Measurements from ENCODE around the gene SV2A.
A peak's percentile ranks its signal among the peaks of the same experiment; 100 is the strongest.

Gene SV2A

GRCh38 chr1:149914545-149914944, 3.1 kb downstream of the SV2A start:
- no peak for DNase-seq (ENCODE audit: low read depth)
- H3K4me3 ChIP-seq (ENCODE audit: low read length) = no peak overlapping the region
- no peak for TF ChIP-seq CTCF (IDR thresholded peaks at IDR 0.05; ENCODE audit: insufficient read depth, low read depth, low read length, missing control alignments)

- H3K4me3 ChIP-seq (ENCODE audit: low read length) = no peak overlapping the region
- no peak for TF ChIP-seq CTCF (IDR thresholded peaks at IDR 0.05; ENCODE audit: insufficient read depth, low read depth, low read length, missing control alignments)
- DNase-seq (ENCODE audit: low read depth) = no peak
Observed at GRCh38 chr1:149906570-149907075, 11.0 kb downstream of the SV2A start.

- no peak overlapping the region for H3K4me3 ChIP-seq (ENCODE audit: low read length)
- no peak for TF ChIP-seq CTCF (IDR thresholded peaks at IDR 0.05; ENCODE audit: insufficient read depth, low read depth, low read length, missing control alignments)
- no peak for DNase-seq (ENCODE audit: low read depth)
Observed at GRCh38 chr1:149903836-149904491, 13.7 kb downstream of the SV2A start.

- H3K4me3 ChIP-seq (ENCODE audit: low read length) = peak within 1 kb of the TSS; percentile 72
- peak; percentile 93 for DNase-seq (ENCODE audit: low read depth)
- TF ChIP-seq CTCF (IDR thresholded peaks at IDR 0.05; ENCODE audit: insufficient read depth, low read depth, low read length, missing control alignments) = no peak
Observed at GRCh38 chr1:149899460-149900284, 18.0 kb downstream of the SV2A start, which contains the start of gene BOLA1. BOLA1 (plus strand) TSS chr1:149899568; CDS start chr1:149900060, 492 bp downstream.

- DNase-seq (ENCODE audit: low read depth) = no peak
- no peak overlapping the region for H3K4me3 ChIP-seq (ENCODE audit: low read length)
- no peak for TF ChIP-seq CTCF (IDR thresholded peaks at IDR 0.05; ENCODE audit: insufficient read depth, low read depth, low read length, missing control alignments)
Observed at GRCh38 chr1:149896575-149896974, 21.1 kb downstream of the SV2A start.

- H3K4me3 ChIP-seq (ENCODE audit: low read length) = peak overlapping the region; percentile 91
- peak; percentile 52 for DNase-seq (ENCODE audit: low read depth)
Observed at GRCh38 chr1:149888999-149889289, 28.7 kb downstream of the SV2A start.

More at GRCh38 chr1:149888999-149889289, 28.7 kb downstream of the SV2A start:
- TF ChIP-seq CTCF (IDR thresholded peaks at IDR 0.05; ENCODE audit: insufficient read depth, low read depth, low read length, missing control alignments) = no peak
